GM19324 (cell line): ENCODE results near the gene KCNQ1.

ENCODE experiments used
- ATAC-seq: cut with Tn5 transposase; IDR thresholded peaks from one replicate; pipeline ENCODE4 v1.9.1; 2021; ENCODE audit warnings: mild to moderate bottlenecking, moderate library complexity; ENCODE audit not compliant: unreplicated experiment, low FRiP score

The KCNQ1 gene

DNA sequence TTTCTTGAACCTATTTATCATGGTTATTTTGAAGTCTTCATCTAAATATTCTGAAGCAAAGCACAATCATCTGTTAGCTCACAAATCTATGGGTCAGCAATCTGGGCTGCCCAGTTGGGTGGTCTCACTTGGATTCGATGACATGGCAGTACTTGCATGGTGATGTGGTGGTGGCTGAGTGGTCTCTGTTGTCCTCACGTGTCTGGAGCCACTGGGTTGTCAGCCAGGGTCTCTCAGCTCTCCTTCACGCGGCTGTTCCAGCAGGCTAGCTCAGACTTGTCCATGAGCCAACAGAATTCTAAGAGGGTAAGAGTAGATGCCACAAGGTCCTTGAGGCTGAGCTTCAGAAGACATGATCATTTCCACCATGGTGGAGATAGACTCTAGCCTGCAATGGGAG is 321.4 kb downstream of the KCNQ1 start:
- no peak for ATAC-seq

DNA sequence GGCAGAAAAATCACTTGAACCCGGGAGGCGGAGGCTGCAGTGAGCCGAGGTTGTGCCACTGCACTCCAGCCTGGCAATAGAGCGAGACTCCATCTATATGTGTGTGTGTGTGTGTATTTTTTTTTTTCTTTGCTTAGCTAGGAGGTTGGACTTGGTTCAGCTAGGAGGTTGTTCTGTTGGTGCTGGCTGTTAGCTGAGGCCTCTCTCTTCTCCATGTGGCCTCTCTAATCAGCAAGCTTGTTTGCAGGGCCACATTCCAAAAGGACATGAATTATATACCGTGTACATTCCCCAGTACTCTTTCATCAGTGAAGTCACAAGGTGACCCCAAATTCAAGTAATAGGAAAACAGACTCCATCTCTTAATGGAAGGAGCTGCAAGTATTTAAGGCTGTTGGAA is 322.3 kb downstream of the KCNQ1 start:
- no peak for ATAC-seq

DNA sequence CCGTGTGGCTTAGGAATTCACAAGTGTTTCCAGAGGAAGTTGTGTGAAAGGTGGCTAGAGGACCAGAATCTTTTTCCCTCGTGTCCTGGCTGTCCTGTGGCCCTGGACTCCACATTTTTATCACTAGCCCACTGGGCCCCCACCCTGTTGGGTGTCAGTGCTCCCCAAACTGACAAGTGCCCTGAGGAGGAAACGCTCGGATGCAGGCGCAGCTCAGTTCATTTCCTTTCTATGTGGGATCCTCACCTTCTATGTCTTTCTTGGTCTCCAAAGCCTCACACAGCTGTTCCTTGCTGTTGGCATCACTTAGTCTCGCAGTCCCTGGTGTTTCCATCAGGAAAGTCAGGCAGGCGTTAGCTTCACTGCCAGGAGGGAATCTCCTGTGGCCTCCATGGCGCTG is 323.0 kb downstream of the KCNQ1 start:
- no peak for ATAC-seq

DNA sequence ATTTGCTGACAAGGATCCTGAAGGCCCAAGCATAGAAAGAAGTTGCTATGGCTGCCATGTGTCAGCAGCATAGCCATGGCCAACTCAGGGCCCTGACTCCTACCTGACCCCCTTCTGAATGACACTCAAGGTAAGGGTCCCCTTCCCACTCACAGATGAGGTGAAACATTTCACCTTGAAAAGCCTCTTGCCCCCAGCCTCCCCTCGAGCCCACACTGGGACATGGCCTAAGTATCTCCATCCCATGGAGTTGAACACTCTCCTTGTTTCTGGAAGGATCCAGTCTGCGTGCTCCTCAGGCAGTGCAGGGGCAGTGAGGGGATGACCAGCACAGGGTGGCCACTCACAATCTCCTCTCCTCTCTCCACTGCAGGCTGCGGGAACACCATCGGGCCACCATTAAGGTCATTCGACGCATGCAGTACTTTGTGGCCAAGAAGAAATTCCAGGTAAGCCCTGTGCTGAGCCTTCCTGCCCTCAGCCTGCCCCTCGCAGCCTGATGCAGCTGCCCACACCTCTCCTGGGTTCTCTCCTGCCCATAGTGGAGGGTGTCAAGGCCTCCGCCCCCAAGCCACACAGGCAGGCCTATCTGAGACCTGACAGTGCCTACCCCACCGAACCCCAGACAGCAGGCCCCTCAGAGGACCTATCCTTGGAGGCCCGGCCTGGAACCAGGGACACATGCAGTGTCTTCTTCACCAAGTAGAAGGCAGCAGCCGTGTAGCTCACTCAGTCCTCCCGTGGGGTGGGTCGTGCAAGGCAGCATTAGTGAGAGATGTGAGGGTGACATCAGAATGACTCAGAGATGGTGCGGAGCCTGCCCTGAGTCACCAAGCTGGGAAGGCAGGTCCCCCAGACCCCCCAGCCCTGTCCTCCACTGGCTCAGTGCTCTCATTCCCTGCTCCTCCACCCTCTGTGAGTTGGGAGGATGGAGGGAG is 323.9 kb downstream of the KCNQ1 start:
- no peak for ATAC-seq

DNA sequence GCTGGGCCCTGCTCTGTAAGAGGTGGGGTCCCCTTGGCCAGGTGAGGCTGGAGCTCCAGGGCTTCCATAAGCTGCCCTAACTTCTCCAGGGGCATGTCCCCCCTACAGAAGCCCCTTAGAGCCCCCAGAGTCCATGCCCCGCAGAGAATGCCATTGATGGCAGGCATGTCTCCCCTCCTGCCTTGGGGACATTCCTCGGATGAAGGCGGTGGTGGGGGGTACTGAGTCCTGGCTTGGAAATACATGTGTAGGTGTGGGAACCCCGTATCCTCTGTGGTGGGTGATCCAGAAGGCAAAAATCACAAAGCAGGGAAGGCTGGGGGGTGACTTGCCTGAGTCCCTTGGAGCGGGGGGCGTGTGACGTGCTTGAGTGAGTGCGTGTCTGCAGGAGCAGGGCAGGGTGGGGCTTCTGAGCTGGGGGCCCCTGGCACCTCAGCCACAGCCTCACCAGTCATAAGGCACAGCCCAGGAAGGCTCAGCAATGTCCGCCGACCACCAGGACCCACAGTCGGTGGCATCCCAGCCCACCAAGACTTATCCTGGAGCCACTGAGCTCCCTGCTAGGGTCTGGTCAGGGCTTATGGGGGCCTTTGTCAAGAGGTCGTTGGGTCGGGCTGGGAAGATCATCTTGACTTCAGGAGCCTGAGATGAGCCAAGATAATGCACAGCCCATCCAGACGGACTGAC is 324.7 kb downstream of the KCNQ1 start:
- ATAC-seq, result no peak

DNA sequence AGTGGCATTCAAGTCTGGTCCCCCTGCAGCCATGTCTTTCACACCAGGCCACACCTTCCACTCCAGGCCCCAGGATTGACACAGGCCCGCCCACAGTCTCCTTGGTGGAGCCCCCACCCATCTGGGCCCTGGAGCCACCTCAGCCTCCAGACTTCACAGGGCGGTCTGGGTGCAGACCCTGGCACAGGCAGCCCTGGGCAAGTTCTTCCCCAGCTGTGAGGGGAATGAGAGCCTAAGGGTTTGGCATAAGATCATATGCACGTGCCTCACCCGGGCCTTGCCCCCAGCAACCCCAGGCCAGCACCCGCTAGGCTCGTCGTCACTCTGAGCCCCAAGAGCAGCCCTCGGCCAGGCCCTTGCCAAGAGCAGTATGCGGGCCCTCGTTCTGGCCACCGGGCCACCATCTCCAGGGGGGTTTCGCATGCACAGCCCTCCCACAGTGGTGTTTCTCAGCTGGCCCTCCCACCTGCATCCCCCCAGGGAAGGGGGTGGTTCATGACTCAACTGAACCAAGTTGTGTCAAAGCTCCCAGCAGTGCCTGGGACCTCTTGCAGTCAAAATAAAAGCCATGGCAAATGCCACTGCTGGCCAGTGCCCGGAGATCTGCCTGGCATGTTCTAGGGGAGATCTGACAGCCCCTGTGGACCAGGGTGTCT is 325.4 kb downstream of the KCNQ1 start:
- no peak for ATAC-seq

DNA sequence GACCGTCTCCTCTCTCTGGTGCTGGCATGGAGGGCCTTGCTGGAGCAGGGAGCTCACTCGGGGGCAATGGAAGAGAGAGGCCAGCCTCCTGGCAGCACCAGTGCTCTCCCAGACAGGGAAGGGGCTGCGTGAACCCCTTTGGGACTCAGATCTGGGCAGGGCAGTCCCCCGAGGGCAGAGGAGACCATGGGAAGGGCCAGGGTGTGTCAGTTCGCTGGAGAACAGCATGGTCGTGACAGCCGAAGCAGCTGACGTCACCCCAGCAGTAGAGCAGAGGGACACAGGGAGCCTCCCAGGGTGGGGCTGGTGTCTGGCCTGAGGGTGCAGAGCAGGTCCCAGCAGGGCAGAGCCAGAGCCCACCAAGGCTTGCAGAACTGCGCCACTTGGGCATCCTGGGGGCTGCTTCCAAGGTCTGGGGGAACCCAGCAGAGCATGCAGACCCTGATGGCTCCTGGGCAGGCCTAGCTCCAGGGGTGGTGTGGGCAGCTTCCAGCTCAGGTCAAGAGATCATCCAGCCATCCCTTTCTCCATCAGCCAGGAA is 326.0 kb downstream of the KCNQ1 start:
- ATAC-seq, result no peak

DNA sequence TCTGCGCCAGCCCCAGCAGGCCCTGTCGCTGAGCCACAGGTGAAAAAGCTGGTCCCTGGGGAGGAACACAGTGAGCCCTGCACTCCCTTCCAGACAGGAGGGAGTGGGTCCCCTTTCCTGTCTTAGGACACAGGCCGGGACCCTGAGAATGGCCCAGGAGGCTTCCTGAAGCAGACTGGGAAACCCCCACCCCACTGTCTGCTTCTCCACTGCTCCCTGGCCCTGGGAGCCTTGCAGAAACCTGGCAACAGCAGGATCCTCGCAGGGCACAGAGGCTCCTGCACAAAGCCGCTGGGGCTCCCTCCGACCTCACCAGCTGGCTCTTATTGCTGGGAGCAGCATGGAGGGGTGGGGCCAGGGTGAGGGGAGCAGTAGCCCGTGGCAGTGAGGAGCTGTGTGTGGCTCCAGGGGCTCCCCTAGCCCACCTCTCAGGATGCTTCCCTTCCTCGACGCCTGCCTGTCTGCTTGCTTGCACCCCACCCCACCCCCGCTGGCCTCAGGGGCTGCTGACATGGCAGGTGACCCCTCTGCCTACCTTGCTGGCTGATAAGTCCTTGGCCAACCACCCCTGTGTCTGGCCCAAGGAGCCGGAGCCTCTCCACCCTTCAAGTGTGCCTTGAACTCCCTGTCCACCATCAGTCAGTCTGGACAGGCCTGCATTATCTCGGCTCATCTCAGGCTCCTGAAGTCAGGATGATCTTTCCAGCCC is 327.1 kb downstream of the KCNQ1 start:
- no peak for ATAC-seq

DNA sequence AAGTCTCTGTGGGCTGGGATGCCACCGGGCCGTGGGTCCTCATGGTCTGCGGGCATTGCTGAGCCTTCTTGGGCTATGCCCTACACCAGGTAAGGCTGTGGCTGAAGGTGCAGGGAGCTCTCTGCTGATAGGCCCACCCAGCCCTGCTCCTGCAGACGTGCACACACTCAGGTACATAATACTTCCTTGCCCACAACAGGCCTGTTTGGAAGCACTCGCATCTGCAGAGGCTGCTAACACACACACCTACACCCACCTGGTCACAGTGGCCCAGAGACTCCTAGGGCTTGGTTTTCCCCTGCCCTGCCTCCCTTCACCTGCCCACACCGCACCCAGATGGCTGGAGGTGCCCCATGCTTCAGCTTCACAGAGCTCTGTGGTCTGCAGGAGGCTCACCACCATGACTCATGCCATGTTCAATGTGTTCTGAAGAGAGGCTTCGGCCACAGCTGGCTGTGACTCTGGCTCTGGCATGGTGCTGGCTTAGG is 327.8 kb downstream of the KCNQ1 start:
- no peak for ATAC-seq

DNA sequence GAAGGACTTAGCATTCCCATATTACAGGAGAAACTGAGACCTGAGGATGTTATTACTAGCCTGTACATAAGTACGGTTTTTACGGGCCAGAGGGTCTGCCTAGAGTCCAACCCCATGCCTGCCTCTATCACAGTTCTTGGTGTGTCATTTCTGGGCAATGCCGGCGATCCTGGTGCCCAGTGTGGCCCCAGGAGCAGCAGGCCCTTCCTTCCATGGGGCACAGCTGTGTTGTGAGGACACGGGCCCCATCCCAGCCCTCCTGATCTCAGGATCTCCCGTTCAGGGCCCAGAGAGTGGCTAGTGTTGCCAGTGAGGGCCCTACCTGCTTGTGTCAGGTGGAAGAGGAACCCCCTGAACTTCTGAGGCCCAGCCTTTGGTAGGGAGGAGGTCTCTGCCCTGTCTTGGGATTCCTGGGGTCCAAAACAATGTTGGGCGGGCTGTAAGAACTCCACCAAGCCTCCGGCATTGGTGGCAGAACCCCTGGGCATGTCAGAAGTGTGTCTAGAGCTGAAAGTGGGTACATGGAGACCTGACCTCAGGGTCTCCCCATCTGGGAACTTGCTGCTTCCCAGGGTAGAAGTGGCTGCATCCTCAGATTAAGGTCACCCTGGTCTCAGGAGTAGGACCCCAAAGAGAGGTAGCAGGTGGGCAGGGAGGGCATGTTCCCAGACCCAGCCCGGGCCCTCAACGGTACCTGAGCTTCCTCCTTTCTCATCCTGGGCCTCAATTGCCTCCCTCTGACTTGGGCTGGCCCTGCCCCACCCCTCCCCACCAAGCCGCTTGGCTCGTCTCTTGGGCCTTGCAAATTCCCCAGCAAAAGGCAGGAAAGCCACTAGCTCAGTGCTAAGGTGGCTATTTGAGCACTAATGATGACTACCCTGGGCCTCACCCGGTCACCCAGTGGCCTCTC is 329.6 kb downstream of the KCNQ1 start:
- no peak for ATAC-seq

DNA sequence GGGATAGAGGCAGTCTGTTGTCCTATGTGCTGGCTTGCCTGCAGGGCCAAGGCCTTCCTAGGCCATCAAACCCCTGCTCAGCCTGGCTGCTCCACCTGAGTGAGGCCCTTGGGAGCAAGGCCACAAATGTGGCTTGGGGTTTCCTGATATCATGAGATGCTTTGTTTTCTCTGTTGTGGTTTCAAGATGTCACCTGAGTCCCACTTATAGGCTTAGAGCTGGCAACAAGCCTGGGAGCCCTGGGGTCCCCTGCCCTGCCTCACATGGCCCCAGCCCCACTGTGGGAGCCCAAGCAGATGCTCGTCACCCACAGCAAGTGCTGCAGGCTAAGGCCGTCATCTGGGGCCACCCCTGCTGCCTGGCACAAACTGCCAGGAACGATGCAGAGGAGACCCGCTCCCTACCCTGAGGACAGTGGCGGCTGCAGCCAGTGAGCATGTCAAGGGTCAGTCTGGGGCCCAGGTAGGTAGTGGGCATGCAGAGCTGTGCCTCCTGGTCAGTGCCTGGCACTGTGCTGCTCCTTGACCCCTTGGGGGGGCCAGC is 330.3 kb downstream of the KCNQ1 start:
- ATAC-seq, result no peak

DNA sequence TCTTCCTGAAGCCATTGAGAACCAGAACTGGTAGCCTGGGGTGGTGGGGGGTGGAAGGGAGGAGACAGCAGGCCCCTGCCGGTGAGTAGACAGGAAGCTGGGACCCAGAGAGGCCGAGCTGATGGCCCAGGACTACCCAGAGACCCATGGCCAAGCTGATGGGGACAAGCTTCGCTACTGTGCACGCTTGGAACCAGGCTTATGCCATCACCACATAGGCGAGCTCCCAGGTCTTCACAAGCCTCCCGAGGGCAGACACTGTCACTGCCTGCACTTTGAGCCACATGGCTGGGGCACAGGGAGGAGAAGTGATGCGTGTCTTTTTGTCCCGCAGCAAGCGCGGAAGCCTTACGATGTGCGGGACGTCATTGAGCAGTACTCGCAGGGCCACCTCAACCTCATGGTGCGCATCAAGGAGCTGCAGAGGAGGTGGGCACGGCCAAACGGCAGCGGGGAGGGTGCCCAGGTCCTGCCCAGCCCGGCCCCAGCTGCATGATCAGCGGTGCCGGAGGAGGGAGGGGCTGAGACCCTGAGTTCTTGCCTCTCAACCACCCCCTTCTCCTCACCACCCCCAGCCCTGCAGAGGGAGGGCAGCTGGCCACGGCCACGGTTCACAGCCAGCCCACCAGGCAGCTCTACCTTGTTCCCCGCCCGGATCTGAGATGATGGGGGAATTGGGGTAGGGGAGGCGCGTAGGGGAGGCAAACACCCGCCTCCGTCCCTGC is 331.0 kb downstream of the KCNQ1 start:
- no peak for ATAC-seq

DNA sequence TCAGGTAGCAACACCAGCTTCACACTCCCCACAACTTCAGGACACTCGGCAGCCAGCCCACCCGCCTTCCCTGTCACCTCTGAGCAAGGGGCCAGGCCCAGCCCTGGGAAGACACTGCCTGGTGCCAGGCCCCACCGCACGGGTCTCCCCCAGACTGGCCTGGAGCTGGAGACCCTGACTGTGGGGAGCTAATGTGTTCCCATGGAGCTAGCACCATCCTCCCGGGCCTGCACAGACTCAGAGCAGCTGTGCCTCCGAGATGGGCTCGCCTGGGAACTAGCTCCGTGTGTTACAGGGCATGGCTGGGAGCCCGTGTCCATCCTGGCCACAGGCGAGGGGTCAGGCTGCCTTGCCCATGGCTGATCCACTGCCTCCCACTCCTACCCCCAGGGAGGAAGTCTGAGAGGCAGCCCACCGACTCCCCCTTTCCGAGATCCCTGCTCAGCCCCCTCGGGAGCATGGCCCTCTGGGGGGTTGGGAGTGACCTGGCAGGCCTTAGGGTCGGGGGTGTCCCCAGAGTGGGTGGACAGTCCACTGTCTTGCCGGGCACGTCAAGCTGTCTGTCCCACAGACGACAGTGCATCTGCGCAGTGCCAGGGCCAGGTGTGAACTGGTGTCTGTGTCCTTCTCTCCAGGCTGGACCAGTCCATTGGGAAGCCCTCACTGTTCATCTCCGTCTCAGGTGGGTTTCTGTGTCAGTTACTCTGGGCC is 331.7 kb downstream of the KCNQ1 start:
- no peak for ATAC-seq

DNA sequence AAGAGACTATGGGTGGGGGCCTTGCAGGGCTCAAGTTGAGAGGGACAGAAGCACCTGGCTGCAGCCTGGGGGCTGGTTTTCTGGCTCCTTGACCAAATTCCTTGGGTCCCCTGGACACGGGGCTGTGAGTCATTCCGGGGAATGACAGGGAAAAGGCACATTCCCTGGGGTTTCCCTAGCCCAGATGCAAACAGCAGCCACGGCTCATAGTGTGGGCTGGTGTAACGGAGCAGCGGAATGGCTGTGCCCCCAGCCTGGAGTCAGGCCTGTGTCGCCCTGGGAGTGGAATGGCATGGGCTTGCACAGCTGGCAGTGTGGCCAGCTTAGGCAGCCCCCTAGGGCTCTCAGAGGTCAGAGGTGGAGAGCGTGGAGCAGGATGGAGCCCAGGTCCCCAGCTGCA is 332.6 kb downstream of the KCNQ1 start:
- no peak for ATAC-seq

DNA sequence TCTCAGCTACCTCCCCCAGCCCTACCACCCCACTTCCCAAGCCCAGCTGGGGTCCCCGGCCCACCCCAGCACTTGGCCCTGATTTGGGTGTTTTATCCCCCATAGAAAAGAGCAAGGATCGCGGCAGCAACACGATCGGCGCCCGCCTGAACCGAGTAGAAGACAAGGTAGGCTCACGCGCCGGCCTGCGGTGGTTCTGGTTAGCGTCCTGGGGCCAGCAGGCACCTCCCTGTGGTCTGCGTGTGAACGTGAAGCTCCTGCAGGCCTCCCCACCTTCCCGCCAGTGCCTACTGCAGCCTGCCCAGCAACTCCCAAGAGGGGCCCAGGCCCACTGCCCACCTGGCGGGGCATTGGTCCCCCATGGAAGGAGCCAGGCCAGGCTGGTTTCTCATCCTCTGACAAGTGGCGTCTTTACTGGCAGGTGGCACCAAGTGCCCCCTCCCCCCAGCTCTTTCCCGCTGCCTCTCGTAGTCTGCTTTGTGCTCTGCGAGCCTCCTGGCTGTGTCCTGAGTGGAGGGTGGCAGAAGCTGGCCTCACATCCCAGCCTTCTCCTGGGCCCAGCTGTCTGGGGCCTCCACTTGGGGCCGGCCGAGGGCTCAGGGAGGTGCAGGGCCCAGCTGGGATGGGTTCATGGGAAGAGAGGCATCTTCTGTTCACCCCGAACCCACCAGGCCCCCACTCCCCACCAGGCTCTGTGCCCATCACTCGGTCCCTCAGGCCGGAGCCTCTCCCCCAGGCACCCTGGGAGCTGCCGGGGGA is 333.2 kb downstream of the KCNQ1 start:
- ATAC-seq, result no peak

DNA sequence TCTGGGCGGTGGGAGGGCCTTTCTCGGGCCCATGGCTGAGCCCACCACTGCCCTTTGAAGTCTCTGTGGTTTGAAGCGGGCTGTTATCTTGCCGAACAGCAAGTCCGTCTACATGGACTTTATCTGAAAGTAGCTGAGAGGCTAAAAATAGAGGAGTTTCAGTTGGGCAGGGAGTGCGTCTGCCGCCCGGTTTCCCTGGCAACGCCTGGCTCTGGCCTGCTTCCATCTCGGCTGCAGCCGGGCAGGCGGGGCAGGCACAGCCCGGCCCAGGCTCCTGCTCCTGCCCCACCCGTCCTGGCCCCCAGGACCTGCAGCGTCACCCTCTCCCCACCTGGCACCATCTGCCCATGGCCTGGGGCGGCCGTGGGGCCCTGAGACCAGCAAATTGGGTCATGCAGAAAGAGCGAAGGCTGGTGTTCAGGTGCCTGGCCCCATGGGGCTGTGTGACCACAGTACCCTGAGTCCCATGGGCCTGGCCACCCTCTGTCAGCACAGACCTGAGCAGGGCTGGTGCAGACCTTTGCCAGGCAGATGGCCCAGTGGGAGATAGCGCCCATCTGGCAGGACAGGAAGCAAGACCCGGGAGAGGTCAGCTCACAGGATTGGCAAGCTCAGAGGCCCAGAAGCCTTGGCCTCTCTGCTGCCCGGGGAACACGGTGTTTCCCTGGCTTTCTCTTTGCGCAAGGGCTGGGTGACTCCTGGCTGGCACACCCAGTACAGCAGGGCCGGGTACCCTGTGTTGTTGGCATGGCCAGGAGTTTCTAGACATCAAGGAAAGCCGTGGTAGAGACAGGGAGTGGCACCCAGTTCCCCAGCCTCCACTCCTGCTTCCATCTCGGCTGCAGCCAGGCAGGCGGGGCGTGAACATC is 334.1 kb downstream of the KCNQ1 start:
- peak; percentile 43 for ATAC-seq
